HCT116 (cell line): ENCODE data around the gene NUAK2. TPM values are rescaled to one million over a fixed set of nuclear protein-coding genes. Genes with fewer than 3 reads are reported as not detected.
A peak's percentile ranks its signal among the peaks of the same experiment; 100 is the strongest.
"Not testable (repeated sequence)": the region's sequence is repeated elsewhere in the genome, so short reads cannot be mapped to it uniquely, and the experiment has no call there.

ENCODE experiments used
- ATAC-seq: fragments of 200-7000 bp; cut with Tn5 transposase; 2 replicates; pipeline ENCODE4 v1.9.1; 2020; ENCODE audit warnings: mild to moderate bottlenecking, moderate library complexity
- BruUV-seq: library from RNA; stranded (reverse); fragments of 400-500 nt; replicated peaks from 2 replicates; lab custom pipeline; 2021; lab: Mats Ljungman, UMichigan
- CTCF ChIA-PET: fragments of 300-600 bp; sonication (Branson Sonifier 250); formaldehyde crosslinking; loops from one replicate; lab custom pipeline; 2021; ENCODE audit warnings: antibody characterized with exemption; lab: Charles Lee
- POLR2A ChIA-PET: fragments of 300-600, 350-600 bp; sonication (Branson Sonifier 250); formaldehyde crosslinking; loops from one replicate; lab custom pipeline; 2021; ENCODE audit warnings: antibody characterized with exemption; lab: Charles Lee
- RAD21 ChIA-PET, 2 experiments: fragments of 300-600 bp; sonication (Branson Sonifier 250); formaldehyde crosslinking; loops; one replicate each; lab custom pipeline; 2023; ENCODE audit warnings: low total read pairs in 2 of 2; ENCODE audit not compliant: uncharacterized antibody in 2 of 2, unreplicated experiment in 2 of 2, low non-redundant PET in 1 of 2; lab: Charles Lee
- DNase-seq: peaks from one replicate; pipeline ENCODE4 v3.0.0-alpha.2; 2010; ENCODE audit warnings: low read depth, low spot score
- H2AFZ ChIP-seq: fragments of 200-600 bp; shearing (Covaris generic), sonication (generic); 2 replicates; pipeline ENCODE4 v1.6.1; 2017; ENCODE audit warnings: low read depth, mixed run types, mixed read lengths, antibody characterized with exemption, low read length; ENCODE audit not compliant: poor library complexity, severe bottlenecking
- H3K27ac ChIP-seq: 2 replicates; pipeline ENCODE4 v1.5.1; 2012; ENCODE audit warnings: low read depth, low read length
- H3K27me3 ChIP-seq: fragments of 200-600 bp; sonication (generic); 2 replicates; pipeline ENCODE4 v1.6.1; 2016; ENCODE audit warnings: mixed run types, low read length, mixed read lengths; ENCODE audit not compliant: insufficient read depth
- H3K36me3 ChIP-seq, 2 experiments: fragments of 200-500 bp in 1 of 2; fragments of 200-600 bp in 1 of 2; sonication (Bioruptor generic) in 1 of 2; sonication (generic) in 1 of 2; 2 replicates each; pipeline versions ENCODE4 v1.5.1 to v1.6.1; 2014 to 2016; ENCODE audit warnings: low read length in 2 of 2, inconsistent platforms in 1 of 2, mixed read lengths in 1 of 2, mixed run types in 1 of 2; ENCODE audit not compliant: insufficient read depth in 2 of 2, control insufficient read depth in 1 of 2
- H3K4me1 ChIP-seq, 2 experiments: fragments of 200-600 bp in 1 of 2; sonication (generic) in 1 of 2; 2 replicates each; pipeline versions ENCODE4 v1.5.1 to v1.6.1; 2012 to 2017; ENCODE audit warnings: low read length in 2 of 2, inconsistent platforms in 1 of 2, mild to moderate bottlenecking in 1 of 2, mixed read lengths in 1 of 2, mixed run types in 1 of 2, moderate library complexity in 1 of 2; ENCODE audit not compliant: insufficient read depth in 2 of 2, control insufficient read depth in 1 of 2
- H3K4me2 ChIP-seq: fragments of 200-600 bp; sonication (generic); 2 replicates; pipeline ENCODE4 v1.6.1; 2017; ENCODE audit warnings: mixed run types, low read length, mixed read lengths
- H3K4me3 ChIP-seq, 2 experiments: fragments of 200-600 bp in 1 of 2; sonication (generic) in 1 of 2; replicated peaks in 1 of 2; 2 replicates each; pipeline ENCODE4 v1.5.1; 2011 to 2016; ENCODE audit warnings: low read length in 2 of 2, control low read depth in 1 of 2, low read depth in 1 of 2, mild to moderate bottlenecking in 1 of 2, mixed read lengths in 1 of 2, mixed run types in 1 of 2
- H3K79me2 ChIP-seq: fragments of 200-600 bp; sonication (generic); 2 replicates; pipeline ENCODE4 v1.6.1; 2017; ENCODE audit warnings: mild to moderate bottlenecking, mixed run types, low read length, moderate library complexity, mixed read lengths; ENCODE audit not compliant: insufficient read depth
- H3K9ac ChIP-seq: fragments of 200-600 bp; sonication (generic); 2 replicates; pipeline ENCODE4 v1.6.1; 2016; ENCODE audit warnings: low read length, mixed read lengths
- H3K9me2 ChIP-seq: fragments of 200-600 bp; sonication (generic), shearing (Covaris generic); 2 replicates; pipeline ENCODE4 v1.6.1; 2017; ENCODE audit warnings: mixed run types, mild to moderate bottlenecking, moderate library complexity; ENCODE audit not compliant: insufficient read depth
- H3K9me3 ChIP-seq, 2 experiments: fragments of 200-500 bp in 1 of 2; fragments of 200-600 bp in 1 of 2; sonication (Bioruptor generic) in 1 of 2; sonication (generic) in 1 of 2; 2 replicates each; pipeline ENCODE4 v1.6.1; 2014 to 2017; ENCODE audit warnings: low read length in 2 of 2, mixed read lengths in 2 of 2, inconsistent platforms in 1 of 2, low read depth in 1 of 2, mild to moderate bottlenecking in 1 of 2, mixed run types in 1 of 2, moderate library complexity in 1 of 2; ENCODE audit not compliant: control insufficient read depth in 1 of 2, insufficient read depth in 1 of 2
- H4K20me1 ChIP-seq: fragments of 200-600 bp; sonication (generic), shearing (Covaris generic); 2 replicates; pipeline ENCODE4 v1.6.1; 2017; ENCODE audit warnings: mixed run types, mild to moderate bottlenecking, moderate library complexity; ENCODE audit not compliant: insufficient read depth
- CTCF ChIP-seq, 3 experiments: fragments of 200-600 bp in 1 of 3; sonication (generic) in 1 of 3; IDR thresholded peaks in 2 of 3; conservative IDR thresholded peaks in 1 of 3; 2 replicates each; pipeline ENCODE4 v1.5.1; 2012 to 2017; ENCODE audit warnings: low read depth in 2 of 3, low read length in 2 of 3, antibody characterized with exemption in 1 of 3, borderline replicate concordance in 1 of 3, control low read depth in 1 of 3, mild to moderate bottlenecking in 1 of 3, mixed read lengths in 1 of 3, mixed run types in 1 of 3, moderate library complexity in 1 of 3; ENCODE audit not compliant: insufficient read depth in 1 of 3
- ELF1 ChIP-seq: IDR thresholded peaks from 2 replicates; pipeline ENCODE4 v1.6.1; 2012; ENCODE audit warnings: low read depth, borderline replicate concordance
- EZH2phosphoT487 ChIP-seq: fragments of 200-600 bp; IDR thresholded peaks from 2 replicates; pipeline ENCODE4 v1.6.1; 2018; ENCODE audit warnings: antibody characterized with exemption, borderline replicate concordance
- POLR2AphosphoS5 ChIP-seq: IDR thresholded peaks from 2 replicates; pipeline ENCODE4 v1.6.1; 2011; ENCODE audit warnings: mild to moderate bottlenecking, low read depth, low read length, moderate library complexity
- intact Hi-C: fragments of 100-400 bp; cut with micrococcal nuclease; formaldehyde crosslinking; loops from 2 replicates; pipeline ENCODE4 v1.10.0; 2022
- total RNA-seq: library from RNA; stranded (reverse); gene quantifications from one replicate; pipeline ENCODE4 v1.2.1, GENCODE V29; 2021; ENCODE audit not compliant: unreplicated experiment

Gene NUAK2
- total RNA-seq, 1 experiment from 2014 or later: 3.0 TPM

- Histone ChIP-seq H4K20me1 (no peaks in the 10 kb centered on the region), H3K4me3 (no peak overlapping the region), H3K27ac (no peak overlapping the region), H3K27me3 (no peaks in the 10 kb centered on the region), H3K9me3 (no peaks in the 10 kb centered on the region), H3K9me2 (no peaks in the 10 kb centered on the region), H3K36me3 (no peaks in the 10 kb centered on the region), H3K79me2 (no peaks in the 10 kb centered on the region), H3K4me1 (peaks cover 6 to 10% of the 10 kb centered on the region in 2 experiments; a peak in 3 of 4 replicates), H2AFZ (peak overlapping the region; percentile 75), H3K9ac (no peak overlapping the region), H3K4me2 (peak overlapping the region; percentile 8; the same call in 1 of the 2 replicates)
- RAD21 ChIA-PET: no interaction called here
- DNase-seq: no peak
- intact Hi-C loops: no loop called here
- no peak for TF ChIP-seq POLR2AphosphoS5
- TF ChIP-seq CTCF (IDR thresholded peaks at IDR 0.05 in 2 of 3, conservative IDR thresholded peaks at IDR 0.05 in 1 of 3; ENCODE audit: borderline replicate concordance in 1 of 3, insufficient read depth in 1 of 3, low read depth in 2 of 3, low read length in 2 of 3): no peak
- TF ChIP-seq ELF1: no peak
- TF ChIP-seq EZH2phosphoT487: no peak
- POLR2A ChIA-PET: no interaction called here
- ATAC-seq: peak; percentile 49
- no TSS peak for BruUV-seq
- CTCF ChIA-PET: interaction anchor here (0.9 to 2.2 kb wide), 2 partner anchors 12 to 31 kb away, joined by 3 to 8 read pairs; no protein-coding TSS in a partner anchor
These were observed 44.5 kb upstream of the NUAK2 start for GRCh38 chr1:205365945-205366463.

GRCh38 chr1:205365086-205365485, 43.5 kb upstream of the NUAK2 start:
- RAD21 ChIA-PET, BruUV-seq, H4K20me1 ChIP-seq, H3K9me3 ChIP-seq, H3K27me3 ChIP-seq, POLR2A ChIA-PET, H3K4me3 ChIP-seq, H2AFZ ChIP-seq, DNase-seq, ATAC-seq, H3K9ac ChIP-seq, H3K36me3 ChIP-seq, H3K4me2 ChIP-seq, H3K79me2 ChIP-seq, intact Hi-C loops, H3K9me2 ChIP-seq, H3K27ac ChIP-seq: not testable (repeated sequence)
- CTCF ChIA-PET: interaction anchor here (2.2 kb wide), 1 partner anchor 11 kb away, joined by 8 read pairs; no protein-coding TSS in a partner anchor
- peaks cover 6 to 10% of the 10 kb centered on the region in 2 experiments; a peak in 3 of 4 replicates for H3K4me1 ChIP-seq
